Measurements from ENCODE around the gene GRIK1. TPM values are rescaled to one million over a fixed set of nuclear protein-coding genes. Genes with fewer than 3 reads are reported as not detected.

The GRIK1 gene
- polyA plus RNA-seq, 1 experiment, result not detected

GRCh38 chr21:29639366-29640079, 300.3 kb downstream of the GRIK1 start:
- CTCF ChIA-PET, result no interaction called here
- no peak for DNase-seq (ENCODE audit: low read depth, low spot score)
- Histone ChIP-seq H3K27ac (ENCODE audit: low read depth, low read length) (no peak overlapping the region), H3K27me3 (ENCODE audit: control insufficient read depth, insufficient read depth, low read length) (no peaks in the 10 kb centered on the region), H3K9me3 (ENCODE audit: control insufficient read depth, insufficient read depth, low read length) (no peaks in the 10 kb centered on the region), H3K4me3 (ENCODE audit: low read depth, low read length) (no peak overlapping the region)
- POLR2A ChIA-PET, result no interaction called here
- no peak for TF ChIP-seq CTCF (IDR thresholded peaks at IDR 0.05; ENCODE audit: low read depth, low read length)

- no peak for DNase-seq (ENCODE audit: low read depth, low spot score)
- H3K9me3 ChIP-seq (ENCODE audit: control insufficient read depth, insufficient read depth, low read length), result no peaks in the 10 kb centered on the region
- ChIA-PET POLR2A (no interaction called here), CTCF (no interaction called here)
- no peak overlapping the region for H3K27ac ChIP-seq (ENCODE audit: low read depth, low read length)
- no peaks in the 10 kb centered on the region for H3K27me3 ChIP-seq (ENCODE audit: control insufficient read depth, insufficient read depth, low read length)
- no peak overlapping the region for H3K4me3 ChIP-seq (ENCODE audit: low read depth, low read length)
- no peak for TF ChIP-seq CTCF (IDR thresholded peaks at IDR 0.05; ENCODE audit: low read depth, low read length)
Measured at GRCh38 chr21:29638761-29639327, 301.0 kb downstream of the GRIK1 start.

GRCh38 chr21:29638138-29638537, 301.7 kb downstream of the GRIK1 start:
- no peak for DNase-seq (ENCODE audit: low read depth, low spot score)
- ChIA-PET POLR2A (no interaction called here), CTCF (no interaction called here)
- Histone ChIP-seq H3K27ac (ENCODE audit: low read depth, low read length) (no peak overlapping the region), H3K4me3 (ENCODE audit: low read depth, low read length) (no peak overlapping the region), H3K9me3 (ENCODE audit: control insufficient read depth, insufficient read depth, low read length) (no peaks in the 10 kb centered on the region), H3K27me3 (ENCODE audit: control insufficient read depth, insufficient read depth, low read length) (no peaks in the 10 kb centered on the region)
- no peak for TF ChIP-seq CTCF (IDR thresholded peaks at IDR 0.05; ENCODE audit: low read depth, low read length)

- TF ChIP-seq CTCF (IDR thresholded peaks at IDR 0.05; ENCODE audit: low read depth, low read length), result no peak
- Histone ChIP-seq H3K27me3 (ENCODE audit: control insufficient read depth, insufficient read depth, low read length) (no peaks in the 10 kb centered on the region), H3K9me3 (ENCODE audit: control insufficient read depth, insufficient read depth, low read length) (no peaks in the 10 kb centered on the region), H3K27ac (ENCODE audit: low read depth, low read length) (no peak overlapping the region), H3K4me3 (ENCODE audit: low read depth, low read length) (no peak overlapping the region)
- ChIA-PET POLR2A (no interaction called here), CTCF (no interaction called here)
- DNase-seq (ENCODE audit: low read depth, low spot score), result no peak
Measured at GRCh38 chr21:29637553-29637952, 302.2 kb downstream of the GRIK1 start.

GRCh38 chr21:29637134-29637533, 302.7 kb downstream of the GRIK1 start:
- no peak for DNase-seq (ENCODE audit: low read depth, low spot score)
- ChIA-PET POLR2A (no interaction called here), CTCF (no interaction called here)
- Histone ChIP-seq H3K4me3 (ENCODE audit: low read depth, low read length) (no peak overlapping the region), H3K27me3 (ENCODE audit: control insufficient read depth, insufficient read depth, low read length) (no peaks in the 10 kb centered on the region), H3K9me3 (ENCODE audit: control insufficient read depth, insufficient read depth, low read length) (no peaks in the 10 kb centered on the region), H3K27ac (ENCODE audit: low read depth, low read length) (no peak overlapping the region)
- no peak for TF ChIP-seq CTCF (IDR thresholded peaks at IDR 0.05; ENCODE audit: low read depth, low read length)
